CD14-positive monocyte (primary cell): Measurements from ENCODE around the gene GALNT15. TPM values are rescaled to one million over a fixed set of nuclear protein-coding genes. Genes with fewer than 3 reads are reported as not detected.

ENCODE experiments used
- DNase-seq, 3 donors: peaks; one replicate each; pipeline ENCODE4 v3.0.0-alpha.2; 2011 to 2022
- H2AFZ ChIP-seq: 2 replicates; pipeline ENCODE4 v1.6.0; 2012; ENCODE audit warnings: mild to moderate bottlenecking, low read depth, low read length, inconsistent platforms; ENCODE audit not compliant: insufficient read depth, poor library complexity, severe bottlenecking
- H3K27ac ChIP-seq, 2 donors: 1 replicate in 1 of 2; 2 replicates in 1 of 2; pipeline ENCODE4 v1.5.1; 2012 to 2013; ENCODE audit warnings: low read length in 2 of 2, control low read depth in 1 of 2, inconsistent platforms in 1 of 2, low read depth in 1 of 2, mild to moderate bottlenecking in 1 of 2
- H3K27me3 ChIP-seq, 2 donors: one replicate each; pipeline versions ENCODE4 v1.6.0 to v1.6.1; 2011 to 2013; ENCODE audit warnings: low read length in 2 of 2; ENCODE audit not compliant: control insufficient read depth in 2 of 2, insufficient read depth in 2 of 2
- H3K36me3 ChIP-seq, 2 donors: replicated peaks in 1 of 2; 1 replicate in 1 of 2; 2 replicates in 1 of 2; pipeline versions ENCODE4 v1.5.1 to v1.6.1; 2012 to 2013; ENCODE audit warnings: low read length in 2 of 2, control low read depth in 1 of 2, inconsistent platforms in 1 of 2, mild to moderate bottlenecking in 1 of 2; ENCODE audit not compliant: insufficient read depth in 2 of 2, control insufficient read depth in 1 of 2
- H3K4me1 ChIP-seq, 2 donors: 1 replicate in 1 of 2; 2 replicates in 1 of 2; pipeline versions ENCODE4 v1.5.1 to v1.6.1; 2012 to 2013; ENCODE audit warnings: low read length in 2 of 2, control low read depth in 1 of 2, inconsistent platforms in 1 of 2, mild to moderate bottlenecking in 1 of 2, moderate library complexity in 1 of 2; ENCODE audit not compliant: insufficient read depth in 2 of 2, control insufficient read depth in 1 of 2
- H3K4me2 ChIP-seq: replicated peaks from 2 replicates; pipeline ENCODE3; 2012; ENCODE audit warnings: low read length, moderate library complexity, mild to moderate bottlenecking; ENCODE audit not compliant: poor library complexity, severe bottlenecking; ENCODE audit errors: extremely low read depth
- H3K4me3 ChIP-seq, 3 experiments: fragments of 200-600 bp in 1 of 3; sonication (generic) in 1 of 3; replicated peaks in 1 of 3; 1 replicate in 2 of 3; 2 replicates in 1 of 3; pipeline ENCODE4 v1.5.1; 2011 to 2013; ENCODE audit warnings: low read length in 3 of 3, mild to moderate bottlenecking in 3 of 3, control low read depth in 2 of 3, low read depth in 2 of 3, inconsistent platforms in 1 of 3, moderate library complexity in 1 of 3
- H3K79me2 ChIP-seq: 2 replicates; pipeline ENCODE4 v1.6.0; 2012; ENCODE audit warnings: mild to moderate bottlenecking, control low read depth, inconsistent platforms, low read length, moderate library complexity; ENCODE audit not compliant: insufficient read depth
- H3K9ac ChIP-seq: 2 replicates; pipeline ENCODE4 v1.6.0; 2017; ENCODE audit warnings: low read length, mild to moderate bottlenecking; ENCODE audit not compliant: insufficient read depth, poor library complexity, severe bottlenecking
- H3K9me3 ChIP-seq, 2 donors: replicated peaks in 1 of 2; 1 replicate in 1 of 2; 2 replicates in 1 of 2; pipeline versions ENCODE4 v1.5.1 to v1.6.1; 2012 to 2013; ENCODE audit warnings: low read length in 2 of 2, control low read depth in 1 of 2; ENCODE audit not compliant: control insufficient read depth in 1 of 2, insufficient read depth in 1 of 2
- H4K20me1 ChIP-seq: 2 replicates; pipeline ENCODE4 v1.6.0; 2012; ENCODE audit warnings: mild to moderate bottlenecking, low read length, control low read depth, moderate library complexity; ENCODE audit not compliant: insufficient read depth
- H3K27ac Mint-ChIP-seq, 7 donors: one replicate each; pipeline ENCODE4 v1.8.0; 2020; ENCODE audit warnings: mild to moderate bottlenecking in 7 of 7, mixed read lengths in 7 of 7, moderate library complexity in 6 of 7, inconsistent platforms in 2 of 7
- H3K27me3 Mint-ChIP-seq, 3 donors: one replicate each; pipeline ENCODE4 v1.8.0; 2021 to 2022; ENCODE audit warnings: low read depth in 3 of 3, mild to moderate bottlenecking in 3 of 3, mixed read lengths in 3 of 3, moderate library complexity in 3 of 3, inconsistent platforms in 1 of 3
- H3K36me3 Mint-ChIP-seq, 2 donors: one replicate each; pipeline ENCODE4 v1.8.0; 2020; ENCODE audit warnings: mixed read lengths in 2 of 2, inconsistent platforms in 1 of 2, mild to moderate bottlenecking in 1 of 2
- H3K4me1 Mint-ChIP-seq: one replicate; pipeline ENCODE4 v1.8.0; 2020; ENCODE audit warnings: mild to moderate bottlenecking, mixed read lengths
- H3K4me3 Mint-ChIP-seq, 2 donors: one replicate each; pipeline ENCODE4 v1.8.0; 2020; ENCODE audit warnings: mild to moderate bottlenecking in 2 of 2, mixed read lengths in 2 of 2, moderate library complexity in 1 of 2
- H3K9me3 Mint-ChIP-seq, 7 donors: one replicate each; pipeline ENCODE4 v1.8.0; 2020 to 2022; ENCODE audit warnings: mixed read lengths in 7 of 7, mild to moderate bottlenecking in 6 of 7, moderate library complexity in 6 of 7, inconsistent platforms in 2 of 7
- CTCF ChIP-seq: fragments of 200-600 bp; IDR thresholded peaks from one replicate; pipeline ENCODE4 v1.8.0; 2022; ENCODE audit warnings: antibody characterized with exemption, mild to moderate bottlenecking
- WGBS: methylation state at CpG from one replicate; pipeline ENCODE4 v1.1.5; 2013; ENCODE audit warnings: missing lambda C conversion rate; ENCODE audit not compliant: insufficient coverage; 5-methylcytosine and 5-hydroxymethylcytosine counted together
- intact Hi-C, 2 donors: fragments of 100-400 bp; cut with micrococcal nuclease; formaldehyde crosslinking; loops; one replicate each; pipeline versions ENCODE4 v1.15.0 to v1.15.1; 2023
- polyA plus RNA-seq, 3 donors: library from polyadenylated mRNA; depleted of rRNA in 1 of 3; unstranded in 2 of 3; stranded (reverse) in 1 of 3; fragments of 300-500 nt in 2 of 3; fragments of >200 nt in 1 of 3; fragmentation: Illumina TruSeq in 2 of 3; gene quantifications; 1 replicate in 2 of 3; 2 replicates in 1 of 3; pipeline ENCODE4 v1.2.3, GENCODE V29; 2012 to 2021

Gene GALNT15
- polyA plus RNA-seq, 3 donors, result not detected

DNA sequence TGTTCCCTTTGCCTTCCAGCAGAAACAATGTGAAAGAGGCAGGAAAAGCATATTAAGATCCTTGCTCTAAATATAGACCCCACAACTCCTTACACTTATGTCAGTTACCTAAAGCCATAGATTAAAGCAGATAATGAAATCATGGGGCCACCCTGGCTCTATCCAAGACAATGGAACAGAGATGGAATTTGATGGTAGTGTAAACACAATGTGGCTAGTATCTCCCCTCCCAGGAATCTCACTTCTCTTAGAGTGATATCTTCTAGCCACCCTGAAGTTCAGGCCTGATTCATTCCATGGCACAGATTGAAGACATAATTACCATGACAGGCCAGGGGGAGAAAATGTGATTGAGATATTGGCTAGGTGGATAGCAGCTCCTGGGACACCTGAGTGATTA, 32.6 kb downstream of the GALNT15 start:
- Histone ChIP-seq H3K9ac (no peak overlapping the region), H3K4me2 (no peak overlapping the region), H3K4me3 (no peak overlapping the region), H3K27me3 (no peaks in the 10 kb centered on the region), H3K9me3 (no peaks in the 10 kb centered on the region), H3K27ac (no peak overlapping the region), H3K36me3 (no peaks in the 10 kb centered on the region), H3K79me2 (no peaks in the 10 kb centered on the region), H2AFZ (no peak overlapping the region), H3K4me1 (no peaks in the 10 kb centered on the region), H4K20me1 (no peaks in the 10 kb centered on the region)
- DNase-seq, result no peak
- Mint-ChIP-seq H3K4me1 (no peaks in the 10 kb centered on the region), H3K27me3 (peaks cover 0 to 7% (median 6%) of the 10 kb centered on the region in 3 donors), H3K4me3 (no peak overlapping the region), H3K27ac (no peak overlapping the region), H3K36me3 (no peaks in the 10 kb centered on the region), H3K9me3 (no peaks in the 10 kb centered on the region)
- intact Hi-C loops, result no loop called here
- no peak for TF ChIP-seq CTCF

DNA sequence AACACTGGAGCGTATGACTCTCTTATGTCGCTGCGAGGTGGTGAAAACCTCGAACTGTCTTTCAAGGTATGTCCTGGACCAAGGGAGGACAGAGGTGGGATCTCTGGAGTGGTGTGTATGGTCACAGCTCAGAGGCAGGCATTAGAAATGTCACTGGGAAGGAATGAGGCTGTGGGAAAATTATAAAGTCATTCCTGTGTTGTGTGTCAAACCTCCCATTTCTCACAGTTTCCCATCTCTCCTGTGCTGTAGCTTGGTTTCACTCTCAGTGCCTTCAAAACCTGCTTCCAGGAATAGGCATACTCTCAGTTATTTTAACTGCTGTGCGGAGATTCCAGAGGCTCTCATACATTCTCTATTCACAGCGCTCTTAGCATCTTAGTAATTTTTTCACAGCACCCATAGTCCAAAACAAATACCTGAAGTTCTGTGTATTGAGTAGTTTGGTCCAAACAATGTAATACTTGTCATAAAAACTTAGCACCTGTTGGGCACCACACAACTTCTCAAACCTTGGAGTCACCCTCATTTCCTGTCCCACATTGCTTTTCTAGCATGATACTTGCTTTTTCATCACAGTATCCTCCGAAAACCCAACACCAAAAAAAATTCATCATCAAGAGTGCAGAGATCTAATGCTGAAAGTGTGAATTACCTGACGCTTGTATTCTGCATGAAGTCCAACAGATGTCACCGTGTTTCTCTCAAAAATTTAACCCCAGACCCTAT, 36.9 kb downstream of the GALNT15 start:
- WGBS, result 88% methylated on average over 7 of the region's 9 CpGs
- H3K36me3 Mint-ChIP-seq, result no peaks in the 10 kb centered on the region

More for the DNA sequence above, 36.9 kb downstream of the GALNT15 start:
- Mint-ChIP-seq H3K4me1 (no peaks in the 10 kb centered on the region), H3K27ac (no peak overlapping the region), H3K4me3 (no peak overlapping the region), H3K9me3 (peaks cover 0 to 2% (median 0%) of the 10 kb centered on the region in 7 donors), H3K27me3 (peaks cover 1 to 3% (median 2%) of the 10 kb centered on the region in 3 donors)
- Histone ChIP-seq H3K4me3 (no peak overlapping the region), H3K79me2 (no peaks in the 10 kb centered on the region), H2AFZ (no peak overlapping the region), H3K9me3 (no peaks in the 10 kb centered on the region), H4K20me1 (no peaks in the 10 kb centered on the region), H3K9ac (no peak overlapping the region), H3K27me3 (no peaks in the 10 kb centered on the region), H3K36me3 (no peaks in the 10 kb centered on the region), H3K4me1 (no peaks in the 10 kb centered on the region), H3K4me2 (no peak overlapping the region), H3K27ac (no peak overlapping the region)
- no peak for TF ChIP-seq CTCF
- no peak for DNase-seq
- intact Hi-C loops, result no loop called here
